Esophagus muscularis mucosa (tissue), 4 donors: ENCODE measurements around the gene ADCYAP1R1. TPM values are rescaled to one million over a fixed set of nuclear protein-coding genes. Genes with fewer than 3 reads are reported as not detected.

Source experiments
- DNase-seq: peaks from one replicate; pipeline ENCODE4 v3.0.0-alpha.2; 2017; ENCODE audit errors: extremely low spot score
- H3K27ac ChIP-seq, 4 donors: fragments of 200-600 bp; sonication (generic); replicated peaks in 1 of 4; 1 replicate in 3 of 4; 2 replicates in 1 of 4; pipeline ENCODE4 v1.5.1; 2016 to 2019; ENCODE audit warnings: mild to moderate bottlenecking in 1 of 4
- H3K27me3 ChIP-seq, 4 donors: fragments of 200-600 bp; sonication (generic); one replicate each; pipeline versions ENCODE4 v1.5.1 to v1.6.0; 2016 to 2019
- H3K36me3 ChIP-seq, 4 donors: fragments of 200-600 bp; sonication (generic); one replicate each; pipeline ENCODE4 v1.5.1; 2016 to 2019
- H3K4me1 ChIP-seq, 4 donors: fragments of 200-600 bp; sonication (generic); one replicate each; pipeline ENCODE4 v1.5.1; 2016 to 2019
- H3K4me3 ChIP-seq, 4 donors: fragments of 200-600 bp; sonication (generic); 1 replicate in 2 of 4; 2 replicates in 2 of 4; pipeline ENCODE4 v1.5.1; 2016 to 2019; ENCODE audit warnings: mild to moderate bottlenecking in 4 of 4, moderate library complexity in 1 of 4
- H3K9me3 ChIP-seq, 4 donors: fragments of 200-600 bp; sonication (generic); 1 replicate in 3 of 4; 2 replicates in 1 of 4; pipeline ENCODE4 v1.5.1; 2016 to 2019
- CTCF ChIP-seq, 3 experiments: fragments of 200-600 bp in 2 of 3; fragments of 450-650 bp in 1 of 3; sonication (generic) in 2 of 3; IDR thresholded peaks; one replicate each; pipeline ENCODE4 v1.5.1; 2017 to 2019; ENCODE audit warnings: antibody characterized with exemption in 3 of 3, mild to moderate bottlenecking in 2 of 3, moderate library complexity in 1 of 3
- EP300 ChIP-seq: sonication (generic); formaldehyde crosslinking; IDR thresholded peaks from one replicate; pipeline ENCODE4 v1.6.1; 2017; ENCODE audit warnings: antibody characterized with exemption
- POLR2A ChIP-seq: fragments of 450-650 bp; IDR thresholded peaks from one replicate; pipeline ENCODE4 v1.6.1; 2017; ENCODE audit warnings: antibody characterized with exemption, moderate library complexity, mild to moderate bottlenecking, low read depth
- POLR2AphosphoS5 ChIP-seq, 2 donors: sonication (generic); formaldehyde crosslinking; IDR thresholded peaks; one replicate each; pipeline ENCODE4 v1.6.1; 2017; ENCODE audit warnings: antibody characterized with exemption in 2 of 2
- WGBS: methylation state at CpG from one replicate; pipeline ENCODE4 v1.1.5; 2018; 5-methylcytosine and 5-hydroxymethylcytosine counted together
- intact Hi-C: fragments of 100-400 bp; cut with DNase I; formaldehyde crosslinking; loops from one replicate; pipeline ENCODE4 v1.15.1; 2023
- total RNA-seq, 4 donors: library from RNA; depleted of rRNA; stranded (reverse); fragments of >200 nt; gene quantifications; one replicate each; pipeline versions ENCODE4 v1.1.0 to v1.2.1, GENCODE V29; 2016

Gene ADCYAP1R1
- total RNA-seq, 4 donors from 2014 or later: 10.2 to 35.3 (median 25.7) TPM

- no peak overlapping the region for H3K27ac ChIP-seq
- TF ChIP-seq POLR2A (no peak), EP300 (no peak), CTCF (IDR thresholded peaks at IDR 0.05) (no peak)
- no peak for DNase-seq
- H3K9me3 ChIP-seq: no peaks in the 10 kb centered on the region
- H3K4me1 ChIP-seq: no peaks in the 10 kb centered on the region
- H3K27me3 ChIP-seq: peaks cover 0 to 21% (median 0%) of the 10 kb centered on the region in 4 donors
- intact Hi-C loops: no loop called here
- H3K4me3 ChIP-seq: no peak overlapping the region
- no peaks in the 10 kb centered on the region for H3K36me3 ChIP-seq
- WGBS: 69% methylated on average over 7 of the region's 8 CpGs
These were observed 44.2 kb downstream of the ADCYAP1R1 start for GRCh38 chr7:31096198-31096876.

GRCh38 chr7:31096877-31097258 lies 44.8 kb downstream of the ADCYAP1R1 start:
- DNase-seq: no peak
- Histone ChIP-seq H3K4me3 (no peak overlapping the region), H3K27me3 (peaks cover 0 to 21% (median 0%) of the 10 kb centered on the region in 4 donors), H3K36me3 (no peaks in the 10 kb centered on the region), H3K9me3 (no peaks in the 10 kb centered on the region), H3K4me1 (no peaks in the 10 kb centered on the region), H3K27ac (no peak overlapping the region)
- 74% methylated on average over 5 of the region's 6 CpGs for WGBS
- intact Hi-C loops: no loop called here
- TF ChIP-seq EP300: no peak
- TF ChIP-seq POLR2AphosphoS5 (IDR thresholded peaks at IDR 0.05): no peak
- TF ChIP-seq POLR2A: no peak
- TF ChIP-seq CTCF (IDR thresholded peaks at IDR 0.05): no peak

- TF ChIP-seq POLR2A: no peak
- no peak for TF ChIP-seq POLR2AphosphoS5 (IDR thresholded peaks at IDR 0.05)
- no peak for TF ChIP-seq EP300
- no peak for TF ChIP-seq CTCF (IDR thresholded peaks at IDR 0.05)
- intact Hi-C loops: no loop called here
These were observed 46.7 kb downstream of the ADCYAP1R1 start for GRCh38 chr7:31098642-31099360.

GRCh38 chr7:31099451-31100444 lies 47.6 kb downstream of the ADCYAP1R1 start:
- DNase-seq: no peak
- Histone ChIP-seq H3K36me3 (no peaks in the 10 kb centered on the region), H3K4me3 (no peak overlapping the region), H3K27ac (no peak overlapping the region), H3K27me3 (peaks cover 0 to 21% (median 0%) of the 10 kb centered on the region in 4 donors), H3K4me1 (peaks cover 0 to 4% (median 0%) of the 10 kb centered on the region in 4 donors), H3K9me3 (no peaks in the 10 kb centered on the region)
- WGBS: 81% methylated on average over 11 of the region's 20 CpGs
- intact Hi-C loops: no loop called here
- TF ChIP-seq POLR2AphosphoS5 (IDR thresholded peaks at IDR 0.05): no peak
- TF ChIP-seq CTCF (IDR thresholded peaks at IDR 0.05): no peak
- TF ChIP-seq POLR2A: no peak
- TF ChIP-seq EP300: no peak

More at GRCh38 chr7:31098642-31099360, 46.7 kb downstream of the ADCYAP1R1 start:
- Histone ChIP-seq H3K27ac (no peak overlapping the region), H3K4me3 (no peak overlapping the region), H3K9me3 (no peaks in the 10 kb centered on the region), H3K36me3 (no peaks in the 10 kb centered on the region), H3K27me3 (peaks cover 0 to 21% (median 0%) of the 10 kb centered on the region in 4 donors), H3K4me1 (no peaks in the 10 kb centered on the region)
- WGBS: 80% methylated on average over 3 of the region's 5 CpGs
- no peak for DNase-seq
